Activated CD4-positive, alpha-beta T cell treated with anti-CD3 and anti-CD28 coated beads, Interleukin-2, amount 10 ng/mL, durations not matched to agents 24 days and 14 days (primary cell): ENCODE measurements around the gene FUOM. TPM values are rescaled to one million over a fixed set of nuclear protein-coding genes. Genes with fewer than 3 reads are reported as not detected.
A peak's percentile ranks its signal among the peaks of the same experiment; 100 is the strongest.

Experiments used
- DNase-seq: peaks from one replicate; pipeline ENCODE4 v3.0.0; 2022
- H3K27ac Mint-ChIP-seq: one replicate; pipeline ENCODE4 v1.8.0; 2022; ENCODE audit warnings: mild to moderate bottlenecking, mixed read lengths
- H3K27me3 Mint-ChIP-seq: one replicate; pipeline ENCODE4 v1.8.0; 2022; ENCODE audit warnings: mixed read lengths
- H3K36me3 Mint-ChIP-seq: one replicate; pipeline ENCODE4 v1.8.0; 2022; ENCODE audit warnings: low read depth, mild to moderate bottlenecking, mixed read lengths
- H3K4me1 Mint-ChIP-seq: one replicate; pipeline ENCODE4 v1.8.0; 2021; ENCODE audit warnings: mixed read lengths
- H3K4me3 Mint-ChIP-seq: one replicate; pipeline ENCODE4 v1.8.0; 2022; ENCODE audit warnings: mild to moderate bottlenecking, moderate library complexity, mixed read lengths
- H3K9me3 Mint-ChIP-seq: one replicate; pipeline ENCODE4 v1.8.0; 2021; ENCODE audit warnings: mixed read lengths
- intact Hi-C: fragments of 100-400 bp; cut with micrococcal nuclease; formaldehyde crosslinking; loops from one replicate; pipeline ENCODE4 v1.15.1; 2023
- total RNA-seq: library from RNA; stranded (reverse); gene quantifications from 2 replicates; pipeline ENCODE4 v1.2.3, GENCODE V29; 2022

The FUOM gene
- total RNA-seq, 1 donor from 2014 or later = 43.6 TPM

GRCh38 chr10:133308421-133309099, 49.3 kb downstream of the FUOM start, which contains the start of the genes TUBGCP2 and ZNF511:
TSS of gene TUBGCP2 (minus strand) at chr10:133308872. CDS start at chr10:133302941, 5,931 bp downstream.
TSS of gene ZNF511 (plus strand) at chr10:133308914. CDS start at chr10:133308944, 30 bp downstream.
- intact Hi-C loops = loop anchor here (1.0 to 5.0 kb wide), 5 partner anchors 33 to 366 kb away; partner anchors contain the start of genes CFAP46, FUOM, MTG1 and PAOX
- H3K4me3 Mint-ChIP-seq = peak within 1 kb of the TSS; percentile 94

GRCh38 chr10:133307776-133308420, 49.9 kb downstream of the FUOM start:
- H3K27me3 Mint-ChIP-seq = peaks cover 2% of the 10 kb centered on the region

More at GRCh38 chr10:133308421-133309099, 49.3 kb downstream of the FUOM start, which contains the start of the genes TUBGCP2 and ZNF511:
- Mint-ChIP-seq H3K36me3 (peaks cover 24% of the 10 kb centered on the region), H3K9me3 (no peaks in the 10 kb centered on the region), H3K27ac (peak within 1 kb of the TSS; percentile 98), H3K4me1 (peaks cover 20% of the 10 kb centered on the region), H3K27me3 (peaks cover 2% of the 10 kb centered on the region)
- peak; percentile 98 for DNase-seq

GRCh38 chr10:133306941-133307379, 50.9 kb downstream of the FUOM start:
- Mint-ChIP-seq H3K4me1 (peaks cover 20% of the 10 kb centered on the region), H3K27me3 (peaks cover 2% of the 10 kb centered on the region), H3K36me3 (peaks cover 24% of the 10 kb centered on the region), H3K4me3 (peak overlapping the region; percentile 94), H3K9me3 (no peaks in the 10 kb centered on the region), H3K27ac (peak overlapping the region; percentile 98)
- intact Hi-C loops = loop anchor here (1.0 to 5.0 kb wide), 4 partner anchors 28 to 365 kb away; partner anchors contain the start of genes CFAP46 and MTG1
- no peak for DNase-seq

More at GRCh38 chr10:133307776-133308420, 49.9 kb downstream of the FUOM start:
- peak; percentile 96 for DNase-seq
- H3K9me3 Mint-ChIP-seq = no peaks in the 10 kb centered on the region
- H3K4me1 Mint-ChIP-seq = peaks cover 20% of the 10 kb centered on the region
- intact Hi-C loops = loop anchor here (1.0 to 5.0 kb wide), 4 partner anchors 29 to 366 kb away; partner anchors contain the start of genes CFAP46 and MTG1
- peaks cover 24% of the 10 kb centered on the region for H3K36me3 Mint-ChIP-seq
- peak overlapping the region; percentile 98 for H3K27ac Mint-ChIP-seq
- H3K4me3 Mint-ChIP-seq = peak overlapping the region; percentile 94

- Mint-ChIP-seq H3K4me1 (peaks cover 20% of the 10 kb centered on the region), H3K27ac (no peak overlapping the region), H3K4me3 (no peak overlapping the region), H3K9me3 (no peaks in the 10 kb centered on the region), H3K27me3 (peaks cover 2% of the 10 kb centered on the region), H3K36me3 (peaks cover 20% of the 10 kb centered on the region)
- DNase-seq = no peak
- intact Hi-C loops = loop anchor here (5.0 kb wide), 2 partner anchors 86 to 364 kb away; partner anchors contain the start of genes CFAP46 and MTG1
Observed at GRCh38 chr10:133306097-133306476, 51.7 kb downstream of the FUOM start.

Other genes starting within 250 kb of the FUOM start
- 0.19 and 0.21 TPM in 2 replicates for gene KNDC1, start 197.8 kb downstream of the FUOM start, total RNA-seq
- 0.17 and 0.19 TPM in 2 replicates for gene UTF1, start 127.8 kb downstream of the FUOM start, total RNA-seq
- not detected in 2 replicates for gene VENTX, start 120.2 kb downstream of the FUOM start, total RNA-seq
- gene ADAM8, start 81.2 kb downstream of the FUOM start, total RNA-seq = 143 and 165 TPM in 2 replicates
- gene TUBGCP2, start 49.1 kb downstream of the FUOM start, total RNA-seq = 65.3 and 70.6 TPM in 2 replicates
- 83.8 and 87.2 TPM in 2 replicates for gene ZNF511, start 49.1 kb downstream of the FUOM start, total RNA-seq
- not detected in 2 replicates for gene CALY, start 21.1 kb downstream of the FUOM start, total RNA-seq
- gene PRAP1, start 10.6 kb downstream of the FUOM start, total RNA-seq = not detected in 2 replicates
- gene ECHS1, start 15.3 kb upstream of the FUOM start, total RNA-seq = 64.3 and 66.3 TPM in 2 replicates
- gene PAOX, start 21.2 kb upstream of the FUOM start, total RNA-seq = 9.3 and 9.4 TPM in 2 replicates
- 66.8 and 68.1 TPM in 2 replicates for gene MTG1, start 36.1 kb upstream of the FUOM start, total RNA-seq
- gene SPRN, start 66.6 kb upstream of the FUOM start, total RNA-seq = not detected in 2 replicates
- 0.76 and 0.77 TPM in 2 replicates for gene SCART1, start 95.9 kb upstream of the FUOM start, total RNA-seq
- 0.33 and 0.40 TPM in 2 replicates for gene CYP2E1, start 169.3 kb upstream of the FUOM start, total RNA-seq
- gene SYCE1, start 207.6 kb upstream of the FUOM start, total RNA-seq = 0.37 and 0.38 TPM in 2 replicates